Measurements from ENCODE around the gene MRGPRE. TPM values are rescaled to one million over a fixed set of nuclear protein-coding genes. Genes with fewer than 3 reads are reported as not detected.

Gene MRGPRE
- total RNA-seq, 6 donors from 2014 or later = 0.26 TPM; not detected in 5

DNA sequence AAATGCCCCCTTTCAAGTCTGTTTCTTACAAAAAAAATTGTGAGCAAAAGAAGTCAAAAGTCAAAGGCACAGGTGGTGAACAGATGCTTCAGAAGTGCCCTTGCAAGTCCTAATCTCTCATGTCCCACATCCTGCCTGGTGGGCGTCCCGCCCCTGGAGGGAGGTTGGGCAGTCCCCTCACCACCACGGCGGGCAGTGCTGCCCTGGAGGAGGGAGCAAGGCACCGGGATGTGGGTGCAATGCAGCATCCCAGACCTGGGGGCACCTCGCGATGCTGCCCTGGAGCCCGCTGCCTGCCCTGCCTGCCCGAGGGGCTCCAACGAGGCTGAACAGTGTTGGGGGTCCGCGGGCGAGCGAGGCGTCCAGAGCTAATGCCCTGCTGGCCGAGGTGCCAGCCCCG lies 29.5 kb downstream of the MRGPRE start:
- Histone ChIP-seq H3K9me3 (no peaks in the 10 kb centered on the region), H3K27me3 (peaks cover 0 to 23% (median 11%) of the 10 kb centered on the region in 4 donors), H3K36me3 (no peaks in the 10 kb centered on the region), H3K4me1 (peaks cover 12 to 22% (median 14%) of the 10 kb centered on the region in 4 donors), H3K4me3 (no peak overlapping the region), H3K27ac (no peak overlapping the region)
- WGBS, 2 donors = 14% methylated on average over 5 of the region's 17 CpGs; no CpG with 5 or more reads in 1 of the 2 donors
- DNase-seq (peak in 1 of 2 donors; percentile 78), ATAC-seq (ENCODE audit: low FRiP score in 2 of 2) (no peak)
- TF ChIP-seq POLR2AphosphoS5 (IDR thresholded peaks at IDR 0.05) = no peak
- no peak for TF ChIP-seq CTCF (IDR thresholded peaks at IDR 0.05)
- TF ChIP-seq EP300 (IDR thresholded peaks at IDR 0.05) = no peak
- no peak for TF ChIP-seq POLR2A (IDR thresholded peaks at IDR 0.05)

DNA sequence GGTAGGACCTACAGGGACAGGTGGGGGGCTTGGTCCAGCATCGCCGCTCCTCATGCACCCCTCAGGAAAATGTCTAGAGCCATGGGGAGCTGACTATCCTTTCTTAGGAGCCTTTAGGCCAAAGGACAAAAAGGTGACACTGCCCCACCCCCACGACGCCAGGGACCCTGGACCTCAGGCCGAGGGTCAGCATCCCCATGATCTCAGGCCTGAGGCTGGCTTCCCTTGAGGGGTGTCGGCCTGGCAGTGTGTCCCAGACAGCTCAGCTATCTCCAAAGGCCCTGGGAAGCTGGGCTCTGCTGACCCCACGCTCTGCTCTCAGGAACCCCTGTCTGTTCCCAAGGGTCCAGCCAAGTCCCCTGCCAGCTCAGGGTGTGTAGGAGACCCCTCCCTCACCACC lies 29.9 kb downstream of the MRGPRE start:
- no peak for TF ChIP-seq CTCF (IDR thresholded peaks at IDR 0.05)
- no peak for TF ChIP-seq EP300 (IDR thresholded peaks at IDR 0.05)
- TF ChIP-seq POLR2AphosphoS5 (IDR thresholded peaks at IDR 0.05) = no peak
- TF ChIP-seq POLR2A (IDR thresholded peaks at IDR 0.05) = no peak
- DNase-seq (peak in 1 of 2 donors; percentile 30), ATAC-seq (ENCODE audit: low FRiP score in 2 of 2) (no peak)
- Histone ChIP-seq H3K4me3 (no peak overlapping the region), H3K36me3 (no peaks in the 10 kb centered on the region), H3K27ac (no peak overlapping the region), H3K9me3 (no peaks in the 10 kb centered on the region), H3K27me3 (peaks cover 0 to 23% (median 11%) of the 10 kb centered on the region in 4 donors), H3K4me1 (peaks cover 12 to 22% (median 14%) of the 10 kb centered on the region in 4 donors)
- 60 to 67% methylated on average over 1 to 7 of the region's 7 CpGs for WGBS, 2 donors

DNA sequence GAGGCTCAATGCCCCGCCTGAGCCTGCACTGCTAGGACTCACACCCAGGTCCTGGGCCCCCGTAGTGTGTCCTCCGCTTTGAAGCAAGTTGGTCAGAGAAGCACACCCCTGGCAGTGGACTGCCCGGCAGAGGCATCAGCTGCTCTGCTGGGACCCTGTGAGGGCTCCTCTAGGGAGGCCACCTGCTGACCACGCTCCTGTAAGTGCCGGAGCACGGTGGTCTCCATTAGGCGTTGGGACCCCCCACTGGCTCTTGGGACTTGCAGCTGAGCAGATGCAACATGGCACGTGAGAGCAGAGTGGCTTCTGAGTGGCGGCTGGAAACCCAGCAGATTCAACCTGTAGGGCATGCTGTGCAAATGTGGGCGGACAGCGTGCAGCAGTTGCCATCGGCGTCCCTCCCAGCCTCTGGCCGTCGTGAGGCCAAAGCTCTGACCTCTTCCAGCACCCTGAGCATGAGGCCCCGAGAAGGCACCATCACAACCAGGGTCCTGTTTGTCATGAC lies 30.5 kb downstream of the MRGPRE start:
- peaks cover 12 to 22% (median 14%) of the 10 kb centered on the region in 4 donors for H3K4me1 ChIP-seq
- ATAC-seq (ENCODE audit: low FRiP score in 2 of 2) (no peak), DNase-seq (peak in 1 of 2 donors; percentile 46)
- H3K27me3 ChIP-seq = peaks cover 0 to 23% (median 11%) of the 10 kb centered on the region in 4 donors
- no peak overlapping the region for H3K4me3 ChIP-seq
- WGBS, 2 donors = 76 to 90% methylated on average over 2 to 15 of the region's 17 CpGs
- H3K27ac ChIP-seq = no peak overlapping the region
- TF ChIP-seq POLR2A (IDR thresholded peaks at IDR 0.05) (no peak), EP300 (IDR thresholded peaks at IDR 0.05) (no peak), CTCF (IDR thresholded peaks at IDR 0.05) (no peak), POLR2AphosphoS5 (IDR thresholded peaks at IDR 0.05) (no peak)
- H3K36me3 ChIP-seq = no peaks in the 10 kb centered on the region
- no peaks in the 10 kb centered on the region for H3K9me3 ChIP-seq

- WGBS, 2 donors = 76 to 82% methylated on average over 6 to 15 of the region's 15 CpGs
- peaks cover 12 to 22% (median 14%) of the 10 kb centered on the region in 4 donors for H3K4me1 ChIP-seq
- H3K9me3 ChIP-seq = no peaks in the 10 kb centered on the region
- TF ChIP-seq CTCF (IDR thresholded peaks at IDR 0.05) (no peak), EP300 (IDR thresholded peaks at IDR 0.05) (no peak), POLR2A (IDR thresholded peaks at IDR 0.05) (no peak), POLR2AphosphoS5 (IDR thresholded peaks at IDR 0.05) (no peak)
- H3K36me3 ChIP-seq = no peaks in the 10 kb centered on the region
- no peak for ATAC-seq (ENCODE audit: low FRiP score in 2 of 2)
- H3K27ac ChIP-seq = no peak overlapping the region
- H3K4me3 ChIP-seq = no peak overlapping the region
- peaks cover 0 to 23% (median 11%) of the 10 kb centered on the region in 4 donors for H3K27me3 ChIP-seq
- peak in 1 of 2 donors; percentile 19 for DNase-seq
Measured at GRCh38 chr11:3201112-3201581, 31.1 kb downstream of the MRGPRE start.

All from upper lobe of left lung (tissue), 6 donors.